Stimulated activated CD8-positive, alpha-beta memory T cell treated with anti-CD3 and anti-CD28 coated beads, Interleukin-7, amount 100 ng/mL, for 4 hours (primary cell): ENCODE results near the gene CASP8.
A peak's percentile ranks its signal among the peaks of the same experiment; 100 is the strongest.
"Not testable (repeated sequence)": the region's sequence is repeated elsewhere in the genome, so short reads cannot be mapped to it uniquely, and the experiment has no call there.

Experiments used
- DNase-seq, 2 donors: peaks; one replicate each; pipeline ENCODE4 v3.0.0-alpha.2; 2020; ENCODE audit warnings: low read depth in 2 of 2

Gene CASP8

GRCh38 chr2:201260302-201260800 is at the start of gene CASP8:
TSS of gene CASP8 (plus strand) at chr2:201260536. CDS start at chr2:201266487, 5,951 bp downstream.
- peak; percentile 40 to 42 for DNase-seq

- DNase-seq: no peak
Measured at GRCh38 chr2:201215963-201216362, 44.4 kb upstream of the CASP8 start.

- DNase-seq: no peak
Measured at GRCh38 chr2:201216918-201217317, 43.4 kb upstream of the CASP8 start.

GRCh38 chr2:201218780-201219179 is 41.6 kb upstream of the CASP8 start:
- DNase-seq: no peak

GRCh38 chr2:201219328-201220096 is 40.8 kb upstream of the CASP8 start:
- DNase-seq: no peak

- DNase-seq: peak; percentile 33 to 34
Measured at GRCh38 chr2:201220102-201220570, 40.2 kb upstream of the CASP8 start.

GRCh38 chr2:201223089-201224073 is 37.0 kb upstream of the CASP8 start:
- no peak for DNase-seq

- no peak for DNase-seq
Measured at GRCh38 chr2:201228271-201228911, 31.9 kb upstream of the CASP8 start.

- no peak for DNase-seq
Measured at GRCh38 chr2:201228912-201229290, 31.4 kb upstream of the CASP8 start.

GRCh38 chr2:201231781-201232466 is 28.4 kb upstream of the CASP8 start:
- DNase-seq: peak; percentile 73 to 82

GRCh38 chr2:201232467-201232815 is 27.9 kb upstream of the CASP8 start:
- no peak for DNase-seq

GRCh38 chr2:201233192-201233811 is 27.0 kb upstream of the CASP8 start:
- peak; percentile 77 to 79 for DNase-seq

GRCh38 chr2:201233812-201234662 is 26.3 kb upstream of the CASP8 start:
- DNase-seq: no peak

GRCh38 chr2:201234663-201235135 is 25.6 kb upstream of the CASP8 start:
- DNase-seq: no peak

GRCh38 chr2:201235860-201236811 is 24.2 kb upstream of the CASP8 start:
- no peak for DNase-seq

GRCh38 chr2:201237486-201238123 is 22.7 kb upstream of the CASP8 start:
- DNase-seq: no peak

GRCh38 chr2:201239167-201239935 is 21.0 kb upstream of the CASP8 start:
- not testable (repeated sequence) for DNase-seq
